GM21367 (cell line): Measurements from ENCODE around the gene IKZF4.
A peak's percentile ranks its signal among the peaks of the same experiment; 100 is the strongest.
"Not testable (repeated sequence)": the region's sequence is repeated elsewhere in the genome, so short reads cannot be mapped to it uniquely, and the experiment has no call there.

Experiments used
- ATAC-seq: cut with Tn5 transposase; IDR thresholded peaks from one replicate; pipeline ENCODE4 v1.9.1; 2021; ENCODE audit not compliant: unreplicated experiment

IKZF4 gene

GRCh38 chr12:56038022-56038655 is 17.3 kb downstream of the IKZF4 start:
- no peak for ATAC-seq

GRCh38 chr12:56040151-56040550 is 19.3 kb downstream of the IKZF4 start:
- no peak for ATAC-seq

- no peak for ATAC-seq
Measured at GRCh38 chr12:56040963-56041551, 20.2 kb downstream of the IKZF4 start.

- peak; percentile 87 for ATAC-seq
Measured at GRCh38 chr12:56041552-56042429, 20.9 kb downstream of the IKZF4 start, which contains the start of gene RPS26. TSS of gene RPS26 (plus strand) at chr12:56041918. CDS start at chr12:56042167, 249 bp downstream.

- not testable (repeated sequence) for ATAC-seq
Measured at GRCh38 chr12:56042430-56042813, 21.6 kb downstream of the IKZF4 start.

GRCh38 chr12:56042843-56043242 is 22.0 kb downstream of the IKZF4 start:
- no peak for ATAC-seq

- no peak for ATAC-seq
Measured at GRCh38 chr12:56046027-56046780, 25.4 kb downstream of the IKZF4 start.

- ATAC-seq = no peak
Measured at GRCh38 chr12:56053407-56053893, 32.6 kb downstream of the IKZF4 start.

GRCh38 chr12:56059964-56060363 is 39.1 kb downstream of the IKZF4 start:
- ATAC-seq = not testable (repeated sequence)

- ATAC-seq = no peak
Measured at GRCh38 chr12:56061982-56062381, 41.1 kb downstream of the IKZF4 start.

GRCh38 chr12:56062996-56063395 is 42.2 kb downstream of the IKZF4 start:
- no peak for ATAC-seq

- ATAC-seq = no peak
Measured at GRCh38 chr12:56071648-56072047, 50.8 kb downstream of the IKZF4 start.

GRCh38 chr12:56074396-56074795 is 53.6 kb downstream of the IKZF4 start:
- no peak for ATAC-seq

- ATAC-seq = not testable (repeated sequence)
Measured at GRCh38 chr12:56077966-56078365, 57.1 kb downstream of the IKZF4 start.

GRCh38 chr12:56078427-56078826 is 57.6 kb downstream of the IKZF4 start:
- ATAC-seq = no peak

- no peak for ATAC-seq
Measured at GRCh38 chr12:56078931-56079722, 58.3 kb downstream of the IKZF4 start.

- ATAC-seq = no peak
Measured at GRCh38 chr12:56079723-56080555, 59.1 kb downstream of the IKZF4 start, which contains the start of gene ERBB3. TSS of gene ERBB3 (plus strand) at chr12:56080165. CDS start at chr12:56080301, 136 bp downstream.

GRCh38 chr12:56080556-56081138 is 59.8 kb downstream of the IKZF4 start:
- ATAC-seq = no peak
